NCI-H524 (cell line): ENCODE data around the gene MRGPRF.
A peak's percentile ranks its signal among the peaks of the same experiment; 100 is the strongest.
"Not testable (repeated sequence)": the region's sequence is repeated elsewhere in the genome, so short reads cannot be mapped to it uniquely, and the experiment has no call there.

Source experiments
- DNase-seq, 2 experiments: peaks; one replicate each; lab custom pipeline; 2025; lab: John Stamatoyannopoulos, UW

Gene MRGPRF

GRCh38 chr11:68987211-68987610 is 25.8 kb downstream of the MRGPRF start:
- no peak for DNase-seq

- DNase-seq, result no peak
Measured at GRCh38 chr11:68983801-68984200, 29.2 kb downstream of the MRGPRF start.

- no peak for DNase-seq
Measured at GRCh38 chr11:68982134-68982533, 30.9 kb downstream of the MRGPRF start.

GRCh38 chr11:68980776-68981065 is 32.3 kb downstream of the MRGPRF start, which contains the start of gene MRGPRD:
MRGPRD (minus strand) TSS chr11:68980986; CDS start chr11:68980986, 0 bp downstream.
- no peak for DNase-seq

- DNase-seq, result no peak
Measured at GRCh38 chr11:68979931-68980775, 32.9 kb downstream of the MRGPRF start.

- no peak for DNase-seq
Measured at GRCh38 chr11:68978931-68979594, 34.0 kb downstream of the MRGPRF start.

GRCh38 chr11:68978626-68978930 is 34.5 kb downstream of the MRGPRF start:
- DNase-seq, result no peak

GRCh38 chr11:68977781-68978625 is 35.0 kb downstream of the MRGPRF start:
- DNase-seq, result no peak

- no peak for DNase-seq
Measured at GRCh38 chr11:68976563-68976962, 36.5 kb downstream of the MRGPRF start.

GRCh38 chr11:68976095-68976494 is 37.0 kb downstream of the MRGPRF start:
- no peak for DNase-seq

GRCh38 chr11:68974421-68975194 is 38.4 kb downstream of the MRGPRF start:
- peak in 1 of 2 experiments; percentile 31 for DNase-seq

- not testable (repeated sequence) for DNase-seq
Measured at GRCh38 chr11:68973706-68974105, 39.3 kb downstream of the MRGPRF start.

- no peak for DNase-seq
Measured at GRCh38 chr11:68973219-68973618, 39.8 kb downstream of the MRGPRF start.

GRCh38 chr11:68970921-68971636 is 42.0 kb downstream of the MRGPRF start:
- no peak for DNase-seq

- DNase-seq, result peak; percentile 3 to 57
Measured at GRCh38 chr11:68969386-68969785, 43.7 kb downstream of the MRGPRF start.

GRCh38 chr11:68968306-68969250 is 44.5 kb downstream of the MRGPRF start:
- DNase-seq, result no peak

GRCh38 chr11:68966894-68967780 is 45.9 kb downstream of the MRGPRF start:
- DNase-seq, result no peak

- peak; percentile 8 to 15 for DNase-seq
Measured at GRCh38 chr11:68965901-68966853, 46.9 kb downstream of the MRGPRF start.
